ENCODE measurements around the gene MEG3. TPM values are rescaled to one million over a fixed set of nuclear protein-coding genes. Genes with fewer than 3 reads are reported as not detected.

MEG3 gene
- total RNA-seq, 1 donor from 2014 or later: 32.3 TPM

- Mint-ChIP-seq H3K4me3 (ENCODE audit: low read depth) (no peak overlapping the region), H3K9me3 (ENCODE audit: low read depth) (peaks cover 4% of the 10 kb centered on the region), H3K4me1 (ENCODE audit: low read depth) (peaks cover 41% of the 10 kb centered on the region), H3K36me3 (ENCODE audit: insufficient read depth) (peaks cover 24% of the 10 kb centered on the region), H3K27ac (no peak overlapping the region), H3K27me3 (peaks cover 7% of the 10 kb centered on the region)
- no peak for TF ChIP-seq CTCF (IDR thresholded peaks at IDR 0.05; ENCODE audit: unreplicated experiment)
- DNase-seq (ENCODE audit: low spot score, unreplicated experiment): no peak
These were observed 64.3 kb downstream of the MEG3 start for GRCh38 chr14:100890061-100890850.

- H3K36me3 Mint-ChIP-seq (ENCODE audit: insufficient read depth): peaks cover 17% of the 10 kb centered on the region
- DNase-seq (ENCODE audit: low spot score, unreplicated experiment): no peak
- H3K4me1 Mint-ChIP-seq (ENCODE audit: low read depth): peaks cover 40% of the 10 kb centered on the region
- no peak for TF ChIP-seq CTCF (IDR thresholded peaks at IDR 0.05; ENCODE audit: unreplicated experiment)
- H3K4me3 Mint-ChIP-seq (ENCODE audit: low read depth): no peak overlapping the region
- peaks cover 3% of the 10 kb centered on the region for H3K27me3 Mint-ChIP-seq
- H3K27ac Mint-ChIP-seq: no peak overlapping the region
- H3K9me3 Mint-ChIP-seq (ENCODE audit: low read depth): no peaks in the 10 kb centered on the region
These were observed 65.1 kb downstream of the MEG3 start for GRCh38 chr14:100891051-100891450.

- Mint-ChIP-seq H3K27me3 (peaks cover 3% of the 10 kb centered on the region), H3K27ac (peak overlapping the region; percentile 86)
These were observed 65.9 kb downstream of the MEG3 start for GRCh38 chr14:100891501-100892445.

GRCh38 chr14:100892496-100893227 is 66.7 kb downstream of the MEG3 start:
- DNase-seq (ENCODE audit: low spot score, unreplicated experiment): no peak
- Mint-ChIP-seq H3K4me1 (ENCODE audit: low read depth) (peaks cover 52% of the 10 kb centered on the region), H3K9me3 (ENCODE audit: low read depth) (no peaks in the 10 kb centered on the region), H3K4me3 (ENCODE audit: low read depth) (no peak overlapping the region), H3K27me3 (peaks cover 3% of the 10 kb centered on the region), H3K27ac (peak overlapping the region; percentile 23), H3K36me3 (ENCODE audit: insufficient read depth) (peaks cover 16% of the 10 kb centered on the region)
- TF ChIP-seq CTCF (IDR thresholded peaks at IDR 0.05; ENCODE audit: unreplicated experiment): no peak

More at GRCh38 chr14:100891501-100892445, 65.9 kb downstream of the MEG3 start:
- Mint-ChIP-seq H3K4me1 (ENCODE audit: low read depth) (peaks cover 45% of the 10 kb centered on the region), H3K4me3 (ENCODE audit: low read depth) (no peak overlapping the region), H3K36me3 (ENCODE audit: insufficient read depth) (peaks cover 16% of the 10 kb centered on the region), H3K9me3 (ENCODE audit: low read depth) (no peaks in the 10 kb centered on the region)
- no peak for TF ChIP-seq CTCF (IDR thresholded peaks at IDR 0.05; ENCODE audit: unreplicated experiment)
- DNase-seq (ENCODE audit: low spot score, unreplicated experiment): peak; percentile 6

GRCh38 chr14:100893228-100893601 is 67.3 kb downstream of the MEG3 start:
- H3K27ac Mint-ChIP-seq: peak overlapping the region; percentile 87
- H3K4me3 Mint-ChIP-seq (ENCODE audit: low read depth): no peak overlapping the region
- H3K4me1 Mint-ChIP-seq (ENCODE audit: low read depth): peaks cover 49% of the 10 kb centered on the region
- peaks cover 14% of the 10 kb centered on the region for H3K36me3 Mint-ChIP-seq (ENCODE audit: insufficient read depth)
- H3K27me3 Mint-ChIP-seq: peaks cover 3% of the 10 kb centered on the region
- DNase-seq (ENCODE audit: low spot score, unreplicated experiment): no peak
- TF ChIP-seq CTCF (IDR thresholded peaks at IDR 0.05; ENCODE audit: unreplicated experiment): no peak
- no peaks in the 10 kb centered on the region for H3K9me3 Mint-ChIP-seq (ENCODE audit: low read depth)

Data from progenitor cell of endocrine pancreas (in vitro differentiated cells).